Small intestine (tissue), 16 donors: Measurements from ENCODE around the gene PRAMEF1. TPM values are rescaled to one million over a fixed set of nuclear protein-coding genes. Genes with fewer than 3 reads are reported as not detected.
"Not testable (repeated sequence)": the region's sequence is repeated elsewhere in the genome, so short reads cannot be mapped to it uniquely, and the experiment has no call there.

Experiments used
- DNase-seq, 2 donors: peaks; one replicate each; pipeline versions ENCODE4 v3.0.0 to v3.0.0-alpha.2; 2013
- FAIRE-seq: peaks from 2 replicates; lab custom pipeline; 2012; peaks lifted over from hg19 to GRCh38; lab: Jason Lieb, UNC
- H3K27ac ChIP-seq, 3 donors: one replicate each; pipeline ENCODE4 v1.5.1; 2013; ENCODE audit warnings: low read length in 2 of 3, mild to moderate bottlenecking in 2 of 3, control low read depth in 1 of 3, inconsistent platforms in 1 of 3, low read depth in 1 of 3, moderate library complexity in 1 of 3
- H3K27me3 ChIP-seq, 3 donors: one replicate each; pipeline ENCODE4 v1.6.1; 2013; ENCODE audit warnings: low read length in 3 of 3, inconsistent platforms in 1 of 3; ENCODE audit not compliant: control insufficient read depth in 3 of 3, insufficient read depth in 3 of 3
- H3K36me3 ChIP-seq, 3 donors: one replicate each; pipeline ENCODE4 v1.6.1; 2013; ENCODE audit warnings: low read length in 3 of 3, inconsistent platforms in 1 of 3, low read depth in 1 of 3, mild to moderate bottlenecking in 1 of 3, moderate library complexity in 1 of 3; ENCODE audit not compliant: control insufficient read depth in 3 of 3, insufficient read depth in 2 of 3
- H3K4me1 ChIP-seq, 3 donors: one replicate each; pipeline ENCODE4 v1.6.1; 2013; ENCODE audit warnings: low read length in 2 of 3, inconsistent platforms in 1 of 3, low read depth in 1 of 3, mild to moderate bottlenecking in 1 of 3, moderate library complexity in 1 of 3; ENCODE audit not compliant: control insufficient read depth in 3 of 3, insufficient read depth in 2 of 3
- H3K4me3 ChIP-seq, 3 donors: one replicate each; pipeline ENCODE4 v1.5.1; 2013; ENCODE audit warnings: low read length in 3 of 3, control low read depth in 1 of 3, inconsistent platforms in 1 of 3, low read depth in 1 of 3, mild to moderate bottlenecking in 1 of 3, moderate library complexity in 1 of 3
- H3K9me3 ChIP-seq, 2 donors: one replicate each; pipeline ENCODE4 v1.6.1; 2013; ENCODE audit warnings: low read depth in 1 of 2, low read length in 1 of 2; ENCODE audit not compliant: control insufficient read depth in 2 of 2, insufficient read depth in 1 of 2
- WGBS, 3 donors: extraction: QIAGEN DNeasy Blood & Tissue Kit; methylation state at CpG; one replicate each; pipeline ENCODE4 v1.1.7; 2013; 5-methylcytosine and 5-hydroxymethylcytosine counted together
- long read RNA-seq, 10 donors: transcript quantifications; one replicate each; lab custom pipeline, GENCODE V29; 2026
- polyA plus RNA-seq, 4 donors: library from polyadenylated mRNA; stranded (reverse) in 3 of 4; unstranded in 1 of 4; fragments of 200-250 nt in 3 of 4; fragments of 120-200 nt in 1 of 4; gene quantifications; one replicate each; pipeline versions ENCODE4 v1.2.1 to v1.2.3, GENCODE V29; 2013
- donor health status: healthy with polysubstance abuse.
- donor health status: control.
- donor health status: control.
- donor health status: Bipolar disorder and iron deficiency.
- donor health status: healthy.

The PRAMEF1 gene
- polyA plus RNA-seq: not detected
- long read RNA-seq, donor 1: 0 reads
- long read RNA-seq, donor 2: 0 reads
- long read RNA-seq, donor 3: 0 reads
- long read RNA-seq, donor 4: 0 reads
- long read RNA-seq, donor 5: 0 reads
- long read RNA-seq, donor 6: 0 reads
- long read RNA-seq, donor 7: 0 reads
- long read RNA-seq, donor 8: 0 reads
- long read RNA-seq, donor 9: 0 reads
- long read RNA-seq, donor 10: 0 reads

- not testable (repeated sequence) for H3K9me3 ChIP-seq, H3K36me3 ChIP-seq, H3K27ac ChIP-seq, H3K27me3 ChIP-seq, FAIRE-seq, H3K4me1 ChIP-seq, DNase-seq, H3K4me3 ChIP-seq
- 61 to 80% (median 69%) methylated on average over 4 to 5 of the region's 5 CpGs for WGBS, 3 donors
These were observed at the start of gene PRAMEF1 for GRCh38 chr1:12791097-12791496. Gene PRAMEF1 (plus strand): TSS chr1:12791397. CDS start chr1:12793228, 1,831 bp downstream.

GRCh38 chr1:12741946-12742345, 49.3 kb upstream of the PRAMEF1 start:
- Histone ChIP-seq H3K36me3 (no peaks in the 10 kb centered on the region), H3K27ac (no peak overlapping the region), H3K4me1 (no peaks in the 10 kb centered on the region), H3K4me3 (no peak overlapping the region), H3K9me3 (no peaks in the 10 kb centered on the region), H3K27me3 (peaks cover 0 to 3% (median 0%) of the 10 kb centered on the region in 3 donors)
- no peak for FAIRE-seq
- WGBS, 3 donors: 68 to 86% (median 77%) methylated on average over 3 of the region's 3 CpGs
- no peak for DNase-seq

GRCh38 chr1:12745126-12745991, 45.8 kb upstream of the PRAMEF1 start:
- no peaks in the 10 kb centered on the region for H3K36me3 ChIP-seq
- peaks cover 0 to 8% (median 0%) of the 10 kb centered on the region in 3 donors for H3K27me3 ChIP-seq
- FAIRE-seq: no peak
- H3K9me3 ChIP-seq: peaks cover 2 to 10% of the 10 kb centered on the region in 2 donors
- H3K4me1 ChIP-seq: no peaks in the 10 kb centered on the region
- no peak overlapping the region for H3K27ac ChIP-seq
- no peak overlapping the region for H3K4me3 ChIP-seq
- DNase-seq: no peak
- WGBS, 3 donors: 60 to 72% (median 66%) methylated on average over 3 of the region's 3 CpGs

GRCh38 chr1:12745992-12746323, 45.2 kb upstream of the PRAMEF1 start, which contains the start of gene CFAP107:
Gene CFAP107 (plus strand): TSS chr1:12746200. CDS start chr1:12746431, 231 bp downstream.
- no peak within 1 kb of the TSS for H3K4me3 ChIP-seq
- FAIRE-seq: no peak
- H3K4me1 ChIP-seq: no peaks in the 10 kb centered on the region
- H3K9me3 ChIP-seq: peaks cover 2 to 10% of the 10 kb centered on the region in 2 donors
- DNase-seq: peak in 1 of 2 donors; percentile 39
- peaks cover 0 to 8% (median 0%) of the 10 kb centered on the region in 3 donors for H3K27me3 ChIP-seq
- H3K27ac ChIP-seq: no peak within 1 kb of the TSS
- 3 to 21% (median 4%) methylated on average over 2 of the region's 2 CpGs for WGBS, 3 donors
- H3K36me3 ChIP-seq: no peaks in the 10 kb centered on the region

- DNase-seq (no peak), FAIRE-seq (no peak)
- Histone ChIP-seq H3K9me3 (peaks cover 2 to 10% of the 10 kb centered on the region in 2 donors), H3K4me3 (no peak overlapping the region), H3K36me3 (no peaks in the 10 kb centered on the region), H3K4me1 (no peaks in the 10 kb centered on the region), H3K27ac (no peak overlapping the region), H3K27me3 (peaks cover 0 to 5% (median 0%) of the 10 kb centered on the region in 3 donors)
These were observed 42.3 kb upstream of the PRAMEF1 start for GRCh38 chr1:12748778-12749355.

- FAIRE-seq: no peak
- peaks cover 0 to 5% (median 0%) of the 10 kb centered on the region in 3 donors for H3K27me3 ChIP-seq
These were observed 36.5 kb upstream of the PRAMEF1 start for GRCh38 chr1:12754738-12755137.

GRCh38 chr1:12756273-12756672, 34.9 kb upstream of the PRAMEF1 start:
- FAIRE-seq (no peak), DNase-seq (peak in 1 of 2 donors; percentile 38)
- Histone ChIP-seq H3K9me3 (no peaks in the 10 kb centered on the region), H3K27ac (no peak overlapping the region), H3K4me3 (no peak overlapping the region), H3K27me3 (peaks cover 0 to 5% (median 0%) of the 10 kb centered on the region in 3 donors), H3K4me1 (peaks cover 0 to 8% (median 0%) of the 10 kb centered on the region in 3 donors), H3K36me3 (no peaks in the 10 kb centered on the region)
- 32 to 46% (median 41%) methylated on average over 2 of the region's 2 CpGs for WGBS, 3 donors

More at GRCh38 chr1:12754738-12755137, 36.5 kb upstream of the PRAMEF1 start:
- DNase-seq: no peak
- Histone ChIP-seq H3K27ac (no peak overlapping the region), H3K4me3 (no peak overlapping the region), H3K36me3 (no peaks in the 10 kb centered on the region), H3K4me1 (peaks cover 0 to 8% (median 0%) of the 10 kb centered on the region in 3 donors), H3K9me3 (no peaks in the 10 kb centered on the region)
- WGBS, 3 donors: 71 to 87% (median 79%) methylated on average over 4 of the region's 4 CpGs

- Histone ChIP-seq H3K27me3 (peaks cover 0 to 5% (median 0%) of the 10 kb centered on the region in 3 donors), H3K36me3 (no peaks in the 10 kb centered on the region), H3K9me3 (no peaks in the 10 kb centered on the region), H3K27ac (no peak overlapping the region), H3K4me1 (peaks cover 0 to 8% (median 0%) of the 10 kb centered on the region in 3 donors), H3K4me3 (no peak overlapping the region)
- FAIRE-seq (no peak), DNase-seq (peak in 1 of 2 donors; percentile 51)
- 60 to 69% (median 67%) methylated on average over 6 of the region's 6 CpGs for WGBS, 3 donors
These were observed 34.3 kb upstream of the PRAMEF1 start for GRCh38 chr1:12756768-12757413.
